Colonic mucosa (tissue), 4 donors: ENCODE results near the gene KCNA2. TPM values are rescaled to one million over a fixed set of nuclear protein-coding genes. Genes with fewer than 3 reads are reported as not detected.

Experiments
- DNase-seq: peaks from one replicate; pipeline ENCODE4 v3.0.0-alpha.2; 2020
- H3K27ac ChIP-seq: fragments of 200-600 bp; one replicate; pipeline ENCODE4 v1.8.0; 2021
- H3K27me3 ChIP-seq: fragments of 200-600 bp; one replicate; pipeline ENCODE4 v1.8.0; 2021
- H3K36me3 ChIP-seq: fragments of 200-600 bp; one replicate; pipeline ENCODE4 v1.8.0; 2021
- H3K4me1 ChIP-seq: fragments of 200-600 bp; one replicate; pipeline ENCODE4 v1.8.0; 2021; ENCODE audit warnings: mild to moderate bottlenecking
- H3K4me3 ChIP-seq: fragments of 200-600 bp; one replicate; pipeline ENCODE4 v1.8.0; 2021
- H3K9ac ChIP-seq, 2 donors: one replicate each; pipeline ENCODE4 v1.7.0; 2013; ENCODE audit warnings: control low read depth in 2 of 2, low read depth in 2 of 2, low read length in 2 of 2
- H3K9me3 ChIP-seq: fragments of 200-600 bp; one replicate; pipeline ENCODE4 v1.8.0; 2021
- intact Hi-C: fragments of 100-400 bp; cut with DNase I; formaldehyde crosslinking; loops from one replicate; pipeline ENCODE4 v1.14.1; 2022
- total RNA-seq, 2 donors: library from RNA; stranded (reverse); fragmentation: NEBNext Ultra II Directional in 1 of 2; extraction: Animal tissue kit (Norgen Biotek cat#: 25700) in 1 of 2; gene quantifications; one replicate each; pipeline ENCODE4 v1.2.1, GENCODE V29; 2021
- TF ChIP-seq, protein P1 (sequence below): fragments of 200-600 bp; IDR thresholded peaks from one replicate; pipeline ENCODE4 v1.8.0; 2022; ENCODE audit warnings: antibody characterized with exemption, mild to moderate bottlenecking
- donor health status: healthy.
- donor health status: DM: no; HTN: no; CAD: no.
- donor health status: DM: no; HTN: no; CAD: no.

Gene KCNA2
- total RNA-seq, 2 donors from 2014 or later = 0.17 to 0.61 TPM

DNA sequence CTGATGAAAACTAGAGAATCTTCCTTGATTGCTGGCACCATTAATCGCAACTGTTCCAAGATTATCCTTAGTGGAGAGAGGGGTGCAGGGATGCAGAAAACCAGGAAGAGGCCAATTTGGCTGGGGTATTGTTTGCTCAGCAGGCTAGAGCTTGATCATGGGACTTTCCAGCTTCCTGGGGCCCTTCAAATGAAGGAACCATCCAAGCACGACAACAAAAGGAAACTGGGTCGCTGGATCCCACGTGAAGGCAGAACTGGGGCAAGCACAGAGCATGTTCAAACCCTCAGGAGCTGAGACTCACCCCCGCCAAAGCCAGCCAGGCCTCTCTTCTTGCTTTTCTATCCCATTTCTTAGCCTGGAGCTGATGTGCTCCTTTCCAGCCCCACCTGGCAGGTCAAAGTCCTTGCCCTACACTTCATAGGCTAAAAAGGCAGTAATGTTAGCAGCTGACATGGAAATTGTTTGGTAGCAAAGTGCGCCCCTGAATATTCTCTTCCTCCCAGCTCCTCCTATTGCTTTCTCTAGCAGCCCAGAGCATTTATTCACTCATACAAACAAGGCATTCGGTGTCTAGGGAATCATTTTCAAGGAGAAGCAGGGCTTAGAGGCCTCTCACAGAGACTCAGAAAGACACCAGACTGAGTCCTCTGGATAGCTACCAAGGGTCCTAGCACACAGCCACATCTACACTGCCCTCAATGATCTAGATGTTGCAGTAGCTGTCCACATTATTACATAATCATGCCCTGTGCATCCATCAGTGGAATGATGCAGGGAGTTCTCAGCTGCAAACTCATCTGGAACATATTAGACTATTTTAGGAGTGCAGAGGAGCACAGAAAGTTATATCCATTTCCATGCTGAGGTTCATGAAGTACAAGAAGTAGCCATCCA lies 11.5 kb downstream of the KCNA2 start:
- H3K9ac ChIP-seq = no peak overlapping the region
- DNase-seq = peak; percentile 24

DNA sequence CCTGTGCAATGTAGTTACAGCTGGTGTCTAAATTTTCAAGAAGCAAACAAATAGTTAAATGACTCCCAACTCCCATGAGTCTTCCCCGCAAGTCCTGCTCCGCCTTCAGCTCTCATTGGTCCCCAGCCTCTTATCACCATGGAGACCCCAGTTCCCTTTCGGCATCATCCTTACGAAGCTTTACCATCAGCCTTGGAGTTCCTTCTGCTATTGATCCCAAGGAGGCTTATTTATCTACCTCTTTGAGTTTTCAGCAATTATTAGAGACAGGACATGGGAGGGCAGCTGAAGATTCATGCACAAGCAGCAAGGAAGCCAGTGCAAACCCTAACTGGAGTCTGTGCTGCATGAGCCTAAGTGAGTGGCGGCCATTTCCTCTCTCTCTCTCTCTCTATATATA lies 12.3 kb downstream of the KCNA2 start:
- TF ChIP-seq, protein P1, sequence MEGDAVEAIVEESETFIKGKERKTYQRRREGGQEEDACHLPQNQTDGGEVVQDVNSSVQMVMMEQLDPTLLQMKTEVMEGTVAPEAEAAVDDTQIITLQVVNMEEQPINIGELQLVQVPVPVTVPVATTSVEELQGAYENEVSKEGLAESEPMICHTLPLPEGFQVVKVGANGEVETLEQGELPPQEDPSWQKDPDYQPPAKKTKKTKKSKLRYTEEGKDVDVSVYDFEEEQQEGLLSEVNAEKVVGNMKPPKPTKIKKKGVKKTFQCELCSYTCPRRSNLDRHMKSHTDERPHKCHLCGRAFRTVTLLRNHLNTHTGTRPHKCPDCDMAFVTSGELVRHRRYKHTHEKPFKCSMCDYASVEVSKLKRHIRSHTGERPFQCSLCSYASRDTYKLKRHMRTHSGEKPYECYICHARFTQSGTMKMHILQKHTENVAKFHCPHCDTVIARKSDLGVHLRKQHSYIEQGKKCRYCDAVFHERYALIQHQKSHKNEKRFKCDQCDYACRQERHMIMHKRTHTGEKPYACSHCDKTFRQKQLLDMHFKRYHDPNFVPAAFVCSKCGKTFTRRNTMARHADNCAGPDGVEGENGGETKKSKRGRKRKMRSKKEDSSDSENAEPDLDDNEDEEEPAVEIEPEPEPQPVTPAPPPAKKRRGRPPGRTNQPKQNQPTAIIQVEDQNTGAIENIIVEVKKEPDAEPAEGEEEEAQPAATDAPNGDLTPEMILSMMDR = no peak
- no peak overlapping the region for H3K9ac ChIP-seq
- intact Hi-C loops = no loop called here

More for the DNA sequence above, 11.5 kb downstream of the KCNA2 start:
- TF ChIP-seq, protein P1 = no peak
- Histone ChIP-seq H3K4me1 (no peaks in the 10 kb centered on the region), H3K4me3 (no peak overlapping the region), H3K27ac (no peak overlapping the region), H3K36me3 (no peaks in the 10 kb centered on the region), H3K27me3 (no peaks in the 10 kb centered on the region), H3K9me3 (no peaks in the 10 kb centered on the region)
- intact Hi-C loops = no loop called here

DNA sequence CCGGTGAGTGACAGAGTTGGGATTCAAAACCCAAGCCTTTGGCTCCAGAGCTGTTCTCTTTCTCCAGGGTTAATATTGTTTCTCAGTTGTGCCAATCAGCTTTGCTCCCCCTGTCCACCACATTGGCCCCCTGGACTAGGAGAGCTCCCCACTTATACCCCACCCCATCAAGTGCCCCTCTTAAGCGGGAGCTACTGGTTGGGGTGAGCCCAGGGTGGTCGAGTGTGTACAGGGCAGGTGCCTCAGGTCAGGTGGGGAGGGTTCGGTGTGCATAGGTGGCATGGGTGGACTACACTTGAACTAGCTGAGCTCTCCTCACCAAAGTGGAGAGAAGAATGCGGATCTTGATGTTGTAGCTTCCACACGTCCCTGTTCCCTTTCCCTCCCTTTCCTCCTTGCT lies 14.2 kb downstream of the KCNA2 start:
- no peaks in the 10 kb centered on the region for H3K9me3 ChIP-seq
- H3K27me3 ChIP-seq = no peaks in the 10 kb centered on the region
- H3K9ac ChIP-seq = no peak overlapping the region
- H3K4me1 ChIP-seq = no peaks in the 10 kb centered on the region
- no peaks in the 10 kb centered on the region for H3K36me3 ChIP-seq
- TF ChIP-seq, protein P1 = no peak
- no peak overlapping the region for H3K27ac ChIP-seq
- intact Hi-C loops = no loop called here
- H3K4me3 ChIP-seq = no peak overlapping the region
- DNase-seq = no peak

More for the DNA sequence above, 12.3 kb downstream of the KCNA2 start:
- Histone ChIP-seq H3K4me1 (no peaks in the 10 kb centered on the region), H3K27me3 (no peaks in the 10 kb centered on the region), H3K9me3 (no peaks in the 10 kb centered on the region), H3K4me3 (no peak overlapping the region), H3K27ac (no peak overlapping the region), H3K36me3 (no peaks in the 10 kb centered on the region)
- no peak for DNase-seq

DNA sequence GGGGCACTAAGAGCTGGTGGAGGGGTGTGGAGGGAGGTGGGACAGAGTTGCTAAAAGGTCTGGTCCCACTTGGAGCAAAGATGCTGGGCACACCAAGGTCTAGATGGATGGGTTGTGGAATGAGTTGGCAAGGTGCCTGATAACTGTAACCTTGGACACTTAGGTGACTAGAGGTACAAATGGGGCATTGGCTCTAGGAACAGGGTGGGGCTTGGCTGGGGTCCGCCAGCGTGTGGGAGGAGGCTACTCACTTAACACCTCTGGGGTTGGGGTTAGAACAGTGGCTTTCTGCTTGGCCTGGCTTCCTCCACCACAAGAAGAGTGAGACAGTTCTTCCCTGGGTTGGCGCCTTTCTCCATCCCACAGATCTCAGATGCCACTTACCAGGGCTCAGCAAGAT lies 17.2 kb downstream of the KCNA2 start:
- no peak for DNase-seq
- TF ChIP-seq, protein P1 = no peak
- Histone ChIP-seq H3K27me3 (no peaks in the 10 kb centered on the region), H3K9me3 (no peaks in the 10 kb centered on the region), H3K9ac (no peak overlapping the region), H3K4me1 (no peaks in the 10 kb centered on the region), H3K4me3 (no peak overlapping the region), H3K36me3 (no peaks in the 10 kb centered on the region), H3K27ac (no peak overlapping the region)
- intact Hi-C loops = no loop called here

DNA sequence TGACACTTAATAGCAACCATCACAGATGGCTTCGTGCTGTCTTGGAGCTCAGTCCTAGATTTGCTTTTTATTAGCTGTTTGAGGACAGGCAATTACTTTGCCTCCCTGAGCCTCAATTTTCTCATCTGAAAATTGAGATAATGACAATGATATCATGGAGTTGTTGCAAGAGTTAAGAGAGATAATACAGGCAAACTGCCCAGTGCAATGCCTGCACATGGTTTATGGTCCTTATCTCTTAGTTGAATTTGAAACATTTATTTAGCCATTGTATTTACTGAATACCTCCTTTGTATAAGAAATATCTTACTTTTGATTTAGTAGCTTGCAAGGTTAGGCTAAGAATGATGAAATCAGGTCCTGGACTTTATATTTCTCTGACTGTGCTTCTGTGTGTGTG lies 17.7 kb downstream of the KCNA2 start:
- DNase-seq = no peak
- no peaks in the 10 kb centered on the region for H3K27me3 ChIP-seq
- H3K36me3 ChIP-seq = no peaks in the 10 kb centered on the region
- no peak overlapping the region for H3K9ac ChIP-seq
- intact Hi-C loops = no loop called here
- no peaks in the 10 kb centered on the region for H3K9me3 ChIP-seq
- TF ChIP-seq, protein P1 = no peak
- no peak overlapping the region for H3K27ac ChIP-seq
- H3K4me3 ChIP-seq = no peak overlapping the region
- H3K4me1 ChIP-seq = no peaks in the 10 kb centered on the region
